Measurements from ENCODE around the gene FANCM. TPM values are rescaled to one million over a fixed set of nuclear protein-coding genes. Genes with fewer than 3 reads are reported as not detected.
"Not testable (repeated sequence)": the region's sequence is repeated elsewhere in the genome, so short reads cannot be mapped to it uniquely, and the experiment has no call there.

FANCM gene
- total RNA-seq, 6 experiments from 2014 or later: 1.4 to 3.9 (median 1.9) TPM

- H3K9me3 ChIP-seq: no peaks in the 10 kb centered on the region
- WGBS (ENCODE audit: insufficient coverage, low coverage, low lambda C conversion rate, missing lambda C conversion rate): 50% methylated on average over 1 of the region's 1 CpG
- H3K4me3 ChIP-seq: no peak overlapping the region
- no peak for DNase-seq
- peaks cover 0 to 2% (median 0%) of the 10 kb centered on the region in 4 donors for H3K36me3 ChIP-seq
- TF ChIP-seq POLR2A (IDR thresholded peaks at IDR 0.05) (no peak), CTCF (IDR thresholded peaks at IDR 0.05) (peak in 1 of 4 donors; percentile 8)
- no peaks in the 10 kb centered on the region for H3K27me3 ChIP-seq
- ATAC-seq: peak; percentile 30 to 42 (median 42)
- intact Hi-C loops (cut with DNase I): no loop called here
- H3K4me1 ChIP-seq: no peaks in the 10 kb centered on the region
- H3K27ac ChIP-seq: no peak overlapping the region
These were observed 66.2 kb downstream of the FANCM start for GRCh38 chr14:45201905-45202304.

GRCh38 chr14:45204241-45204640 is 68.5 kb downstream of the FANCM start:
- H3K4me1 ChIP-seq: no peaks in the 10 kb centered on the region
- DNase-seq: no peak
- no peak overlapping the region for H3K27ac ChIP-seq
- no peaks in the 10 kb centered on the region for H3K27me3 ChIP-seq
- no peaks in the 10 kb centered on the region for H3K9me3 ChIP-seq
- intact Hi-C loops (cut with DNase I): no loop called here
- no peak for ATAC-seq
- H3K36me3 ChIP-seq: peaks cover 0 to 2% (median 0%) of the 10 kb centered on the region in 4 donors
- TF ChIP-seq CTCF (IDR thresholded peaks at IDR 0.05): no peak
- TF ChIP-seq POLR2A (IDR thresholded peaks at IDR 0.05): no peak
- H3K4me3 ChIP-seq: no peak overlapping the region

- Histone ChIP-seq H3K27me3 (no peaks in the 10 kb centered on the region), H3K4me3 (no peak overlapping the region), H3K4me1 (no peaks in the 10 kb centered on the region), H3K27ac (no peak overlapping the region), H3K9me3 (no peaks in the 10 kb centered on the region), H3K36me3 (peaks cover 0 to 5% (median 1%) of the 10 kb centered on the region in 4 donors)
- ATAC-seq (no peak), DNase-seq (no peak)
- WGBS (ENCODE audit: insufficient coverage, low coverage, low lambda C conversion rate, missing lambda C conversion rate): 89% methylated on average over 1 of the region's 1 CpG
- TF ChIP-seq POLR2A (IDR thresholded peaks at IDR 0.05) (no peak), CTCF (IDR thresholded peaks at IDR 0.05) (no peak)
- intact Hi-C loops (cut with DNase I): no loop called here
These were observed 74.4 kb downstream of the FANCM start for GRCh38 chr14:45210159-45210558.

- ATAC-seq (no peak), DNase-seq (no peak)
- TF ChIP-seq CTCF (IDR thresholded peaks at IDR 0.05) (no peak), POLR2A (IDR thresholded peaks at IDR 0.05) (no peak)
- Histone ChIP-seq H3K27ac (no peak overlapping the region), H3K27me3 (no peaks in the 10 kb centered on the region), H3K4me3 (no peak overlapping the region), H3K9me3 (no peaks in the 10 kb centered on the region), H3K36me3 (peaks cover 0 to 5% (median 0%) of the 10 kb centered on the region in 4 donors), H3K4me1 (no peaks in the 10 kb centered on the region)
- intact Hi-C loops (cut with DNase I): no loop called here
- 85% methylated on average over 1 of the region's 1 CpG for WGBS (ENCODE audit: insufficient coverage, low coverage, low lambda C conversion rate, missing lambda C conversion rate)
These were observed 75.6 kb downstream of the FANCM start for GRCh38 chr14:45211295-45211694.

- Histone ChIP-seq H3K27me3 (no peaks in the 10 kb centered on the region), H3K4me1 (no peaks in the 10 kb centered on the region), H3K4me3 (no peak overlapping the region), H3K9me3 (no peaks in the 10 kb centered on the region), H3K36me3 (peaks cover 0 to 5% (median 0%) of the 10 kb centered on the region in 4 donors), H3K27ac (no peak overlapping the region)
- intact Hi-C loops (cut with DNase I): no loop called here
- TF ChIP-seq POLR2A (IDR thresholded peaks at IDR 0.05) (no peak), CTCF (IDR thresholded peaks at IDR 0.05) (no peak)
- DNase-seq (no peak), ATAC-seq (no peak)
- WGBS (ENCODE audit: insufficient coverage, low coverage, low lambda C conversion rate, missing lambda C conversion rate): 92% methylated on average over 2 of the region's 3 CpGs
These were observed 76.5 kb downstream of the FANCM start for GRCh38 chr14:45212231-45212630.

GRCh38 chr14:45213716-45214115 is 78.0 kb downstream of the FANCM start:
- H3K27me3 ChIP-seq; ATAC-seq; H3K27ac ChIP-seq; DNase-seq; H3K4me3 ChIP-seq; H3K36me3 ChIP-seq; H3K4me1 ChIP-seq; H3K9me3 ChIP-seq; intact Hi-C loops (cut with DNase I): not testable (repeated sequence)
- 50% methylated on average over 1 of the region's 1 CpG for WGBS (ENCODE audit: insufficient coverage, low coverage, low lambda C conversion rate, missing lambda C conversion rate)

GRCh38 chr14:45214341-45214740 is 78.6 kb downstream of the FANCM start:
- H3K4me3 ChIP-seq; DNase-seq; H3K27ac ChIP-seq; H3K27me3 ChIP-seq; H3K36me3 ChIP-seq; H3K4me1 ChIP-seq; intact Hi-C loops (cut with DNase I); H3K9me3 ChIP-seq; ATAC-seq: not testable (repeated sequence)
- WGBS (ENCODE audit: insufficient coverage, low coverage, low lambda C conversion rate, missing lambda C conversion rate): 86% methylated on average over 6 of the region's 6 CpGs
